ENCODE results near the gene LUZP2.

DNA sequence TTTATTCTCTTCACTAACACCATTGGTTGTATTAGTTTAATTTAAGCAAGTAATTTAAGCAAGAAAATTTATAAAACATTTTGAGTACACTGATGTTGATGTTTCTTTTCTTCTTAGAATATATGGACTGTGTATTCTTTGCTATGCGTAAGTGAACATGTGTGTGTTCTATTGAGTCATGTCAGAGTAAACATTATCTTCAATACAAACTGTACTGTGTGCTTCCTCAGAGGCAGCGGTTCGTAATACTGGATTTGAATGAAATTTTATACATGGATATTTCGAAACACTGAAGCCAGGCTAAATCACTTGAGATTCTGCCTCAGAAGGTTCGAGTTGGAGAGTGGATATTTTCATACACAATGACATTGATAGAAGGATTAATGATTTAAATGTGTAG is 452.6 kb downstream of the LUZP2 start:
- TF ChIP-seq, protein P1, sequence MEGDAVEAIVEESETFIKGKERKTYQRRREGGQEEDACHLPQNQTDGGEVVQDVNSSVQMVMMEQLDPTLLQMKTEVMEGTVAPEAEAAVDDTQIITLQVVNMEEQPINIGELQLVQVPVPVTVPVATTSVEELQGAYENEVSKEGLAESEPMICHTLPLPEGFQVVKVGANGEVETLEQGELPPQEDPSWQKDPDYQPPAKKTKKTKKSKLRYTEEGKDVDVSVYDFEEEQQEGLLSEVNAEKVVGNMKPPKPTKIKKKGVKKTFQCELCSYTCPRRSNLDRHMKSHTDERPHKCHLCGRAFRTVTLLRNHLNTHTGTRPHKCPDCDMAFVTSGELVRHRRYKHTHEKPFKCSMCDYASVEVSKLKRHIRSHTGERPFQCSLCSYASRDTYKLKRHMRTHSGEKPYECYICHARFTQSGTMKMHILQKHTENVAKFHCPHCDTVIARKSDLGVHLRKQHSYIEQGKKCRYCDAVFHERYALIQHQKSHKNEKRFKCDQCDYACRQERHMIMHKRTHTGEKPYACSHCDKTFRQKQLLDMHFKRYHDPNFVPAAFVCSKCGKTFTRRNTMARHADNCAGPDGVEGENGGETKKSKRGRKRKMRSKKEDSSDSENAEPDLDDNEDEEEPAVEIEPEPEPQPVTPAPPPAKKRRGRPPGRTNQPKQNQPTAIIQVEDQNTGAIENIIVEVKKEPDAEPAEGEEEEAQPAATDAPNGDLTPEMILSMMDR (conservative IDR thresholded peaks at IDR 0.05; ENCODE audit: low read length), result no peak
- no peak for TF ChIP-seq EZH2phosphoT487 (IDR thresholded peaks at IDR 0.05; ENCODE audit: borderline replicate concordance, low read depth, low read length)
